SK-N-SH (cell line): Measurements from ENCODE around the gene SPACA9. TPM values are rescaled to one million over a fixed set of nuclear protein-coding genes. Genes with fewer than 3 reads are reported as not detected.

Experiments
- CTCF ChIA-PET: fragments of 300-600, 350-600 bp; formaldehyde crosslinking; extraction: SDS; loops from one replicate; lab custom pipeline; 2021; lab: Yijun Ruan, JAX
- POLR2A ChIA-PET: fragments of 350-600 bp; sonication (Branson Sonifier 250); formaldehyde crosslinking; extraction: SDS; loops from one replicate; lab custom pipeline; 2020; ENCODE audit warnings: antibody characterized with exemption, inconsistent platforms; lab: Yijun Ruan, JAX
- DNase-seq: peaks from one replicate; pipeline ENCODE4 v3.0.0; 2012
- H2AFZ ChIP-seq: fragments of 200-600 bp; sonication (generic); 2 replicates; pipeline ENCODE4 v1.8.1; 2016; ENCODE audit warnings: antibody characterized with exemption, mild to moderate bottlenecking, low read depth
- H3F3A ChIP-seq: fragments of 200-600 bp; sonication (generic); replicated peaks from 2 replicates; pipeline ENCODE3; 2016; ENCODE audit warnings: antibody characterized with exemption, mild to moderate bottlenecking; ENCODE audit not compliant: insufficient read depth
- H3K27ac ChIP-seq, 2 experiments: fragments of 200-500 bp in 1 of 2; fragments of 200-600 bp in 1 of 2; sonication (Bioruptor generic) in 1 of 2; sonication (generic), shearing (Covaris generic) in 1 of 2; 2 replicates each; pipeline versions ENCODE4 v1.5.1 to v1.6.1; 2014 to 2016; ENCODE audit warnings: low read depth in 2 of 2, inconsistent platforms in 1 of 2, low read length in 1 of 2, mild to moderate bottlenecking in 1 of 2, mixed read lengths in 1 of 2
- H3K27me3 ChIP-seq: fragments of 200-600 bp; sonication (generic), shearing (Covaris generic); 2 replicates; pipeline ENCODE4 v1.6.1; 2016; ENCODE audit warnings: mixed run types; ENCODE audit not compliant: insufficient read depth
- H3K36me3 ChIP-seq, 2 experiments: fragments of 200-500 bp in 1 of 2; fragments of 200-600 bp in 1 of 2; sonication (Bioruptor generic) in 1 of 2; sonication (generic) in 1 of 2; replicated peaks in 1 of 2; 2 replicates each; pipeline versions ENCODE3 to v1.5.1; 2014 to 2016; ENCODE audit warnings: low read length in 1 of 2, mild to moderate bottlenecking in 1 of 2; ENCODE audit not compliant: insufficient read depth in 2 of 2, control insufficient read depth in 1 of 2
- H3K4me1 ChIP-seq, 2 experiments: fragments of 200-500 bp in 1 of 2; fragments of 200-600 bp in 1 of 2; sonication (Bioruptor generic) in 1 of 2; sonication (generic), shearing (Covaris generic) in 1 of 2; 2 replicates each; pipeline versions ENCODE4 v1.5.1 to v1.6.1; 2014 to 2016; ENCODE audit warnings: low read depth in 1 of 2, low read length in 1 of 2, mixed run types in 1 of 2; ENCODE audit not compliant: insufficient read depth in 2 of 2, control insufficient read depth in 1 of 2
- H3K4me2 ChIP-seq: fragments of 200-600 bp; sonication (generic), shearing (Covaris generic); 2 replicates; pipeline ENCODE4 v1.6.1; 2017; ENCODE audit warnings: mixed run types
- H3K4me3 ChIP-seq, 2 experiments: fragments of 200-500 bp in 1 of 2; fragments of 200-600 bp in 1 of 2; sonication (Bioruptor generic) in 1 of 2; sonication (generic), shearing (Covaris generic) in 1 of 2; 2 replicates each; pipeline versions ENCODE4 v1.5.1 to v1.8.1; 2014 to 2016; ENCODE audit warnings: low read depth in 2 of 2, inconsistent platforms in 1 of 2, low read length in 1 of 2, mild to moderate bottlenecking in 1 of 2, mixed read lengths in 1 of 2, moderate library complexity in 1 of 2
- H3K79me2 ChIP-seq: fragments of 200-600 bp; sonication (generic); 2 replicates; pipeline ENCODE4 v1.8.1; 2017; ENCODE audit warnings: mild to moderate bottlenecking; ENCODE audit not compliant: insufficient read depth
- H3K9ac ChIP-seq: fragments of 200-600 bp; sonication (generic); 2 replicates; pipeline ENCODE4 v1.6.1; 2017; ENCODE audit warnings: mixed run types
- H3K9me2 ChIP-seq: fragments of 200-600 bp; sonication (generic); 2 replicates; pipeline ENCODE4 v1.6.1; 2017; ENCODE audit warnings: mixed run types
- H3K9me3 ChIP-seq: fragments of 200-600 bp; sonication (generic); 2 replicates; pipeline ENCODE4 v1.6.1; 2017; ENCODE audit warnings: mixed run types, mild to moderate bottlenecking, moderate library complexity
- H4K20me1 ChIP-seq: fragments of 200-600 bp; sonication (generic); 2 replicates; pipeline ENCODE4 v1.6.1; 2017; ENCODE audit warnings: mild to moderate bottlenecking, mixed run types; ENCODE audit not compliant: insufficient read depth
- CHD2 ChIP-seq: fragments of 150-350 bp; IDR thresholded peaks from 2 replicates; pipeline ENCODE4 v1.6.1; 2018; ENCODE audit warnings: low read length; ENCODE audit not compliant: partially characterized antibody
- FOXM1 ChIP-seq: IDR thresholded peaks from 2 replicates; pipeline ENCODE4 v1.4.0; 2012; ENCODE audit warnings: low read depth, mild to moderate bottlenecking
- JUND ChIP-seq: IDR thresholded peaks from 2 replicates; pipeline ENCODE4 v1.4.0; 2012
- MAX ChIP-seq: IDR thresholded peaks from 2 replicates; pipeline ENCODE4 v1.4.0; 2012; ENCODE audit warnings: low read depth
- MEF2A ChIP-seq: IDR thresholded peaks from 2 replicates; pipeline ENCODE4 v1.4.0; 2012; ENCODE audit warnings: low read depth, borderline replicate concordance
- MXI1 ChIP-seq: IDR thresholded peaks from 2 replicates; pipeline ENCODE4 v1.6.1; 2012; ENCODE audit warnings: mild to moderate bottlenecking, low read depth, low read length, improper control_type of control experiment
- PBX3 ChIP-seq: IDR thresholded peaks from 2 replicates; pipeline ENCODE4; 2012
- POLR2AphosphoS5 ChIP-seq: IDR thresholded peaks from 2 replicates; pipeline ENCODE4 v1.6.1; 2012; ENCODE audit warnings: low read depth, low read length
- REST ChIP-seq: IDR thresholded peaks from 2 replicates; pipeline ENCODE4 v1.6.1; 2012; ENCODE audit warnings: mild to moderate bottlenecking, low read depth, low read length, moderate library complexity
- SIN3A ChIP-seq: IDR thresholded peaks from 2 replicates; pipeline ENCODE4 v1.6.1; 2012; ENCODE audit warnings: low read depth, mild to moderate bottlenecking, low read length, moderate library complexity, borderline replicate concordance
- TAF1 ChIP-seq: IDR thresholded peaks from 2 replicates; pipeline ENCODE4 v1.6.1; 2012; ENCODE audit warnings: low read depth, mild to moderate bottlenecking, low read length, moderate library complexity, borderline replicate concordance
- USF2 ChIP-seq: fragments of 150-350 bp; IDR thresholded peaks from 2 replicates; pipeline ENCODE4 v1.6.1; 2017; ENCODE audit warnings: antibody characterized with exemption, low read length, low read depth, borderline replicate concordance
- WGBS: methylation state at CpG from one replicate; pipeline ENCODE4 v1.1.6; 2017; ENCODE audit warnings: low lambda C conversion rate; 5-methylcytosine and 5-hydroxymethylcytosine counted together
- polyA plus RNA-seq, 3 experiments: library from polyadenylated mRNA; depleted of rRNA; stranded (reverse); fragments of >200 nt; gene quantifications; 2 replicates each; pipeline ENCODE4 v1.2.3, GENCODE V29; 2012

The SPACA9 gene
- polyA plus RNA-seq, 1 of the 3 experiments (the other 2 are of a cell fraction) = 9.8 TPM

- H3K27ac ChIP-seq = peak within 1 kb of the TSS; percentile 81 to 86
Measured at GRCh38 chr9:132877824-132878694, 639 bp upstream of the SPACA9 start, which contains the start of gene AK8. Gene AK8, minus strand, starts transcription at chr9:132878284. Its CDS starts 29 bp downstream, at chr9:132878255.

More at GRCh38 chr9:132877824-132878694, 639 bp upstream of the SPACA9 start, which contains the start of gene AK8:
- Histone ChIP-seq H3K9ac (peak within 1 kb of the TSS; percentile 100), H3K27me3 (no peaks in the 10 kb centered on the region), H4K20me1 (no peaks in the 10 kb centered on the region), H3K4me1 (peaks cover 0 to 7% of the 10 kb centered on the region in 2 experiments; a peak in 1 of 4 replicates), H3K9me2 (no peaks in the 10 kb centered on the region), H3K4me2 (peak within 1 kb of the TSS; percentile 100), H3K79me2 (no peaks in the 10 kb centered on the region; the same call in 1 of the 2 replicates), H3K36me3 (no peaks in the 10 kb centered on the region), H3F3A (no peaks in the 10 kb centered on the region), H3K9me3 (no peaks in the 10 kb centered on the region), H2AFZ (peak within 1 kb of the TSS; percentile 98), H3K4me3 (peak within 1 kb of the TSS; percentile 98)
- 2% methylated on average over 26 of the region's 89 CpGs for WGBS
- peak; percentile 8; the same call in 1 of the 2 replicates for TF ChIP-seq REST
- TF ChIP-seq POLR2AphosphoS5 = no peak
- no peak for TF ChIP-seq USF2
- TF ChIP-seq PBX3 = no peak
- peak; percentile 89; the same call in 1 of the 2 replicates for TF ChIP-seq SIN3A
- peak; percentile 84 for TF ChIP-seq MXI1
- no peak for TF ChIP-seq JUND
- no peak for TF ChIP-seq MEF2A
- TF ChIP-seq TAF1 = peak; percentile 28; the same call in 1 of the 2 replicates
- no peak for TF ChIP-seq FOXM1
- peak; percentile 24 for TF ChIP-seq CHD2
- TF ChIP-seq MAX = peak; percentile 38; the same call in 1 of the 2 replicates
- ChIA-PET POLR2A (interaction anchor here (0.6 to 1.4 kb wide), 2 partner anchors 29 to 74 kb away, joined by 3 to 4 read pairs; no protein-coding TSS in a partner anchor), CTCF (interaction anchor here (0.8 to 2.8 kb wide), 7 partner anchors 8 to 100 kb away, joined by 3 to 19 read pairs (median 3); no protein-coding TSS in a partner anchor)
- peak; percentile 98 for DNase-seq
